ENCODE data around the gene LDLRAD4. TPM values are rescaled to one million over a fixed set of nuclear protein-coding genes. Genes with fewer than 3 reads are reported as not detected.

The LDLRAD4 gene
- total RNA-seq, 4 donors from 2014 or later = 14.0 to 36.9 (median 29.3) TPM

- TF ChIP-seq POLR2A (IDR thresholded peaks at IDR 0.05) (no peak), EP300 (IDR thresholded peaks at IDR 0.05) (no peak), CTCF (IDR thresholded peaks at IDR 0.05) (no peak)
- no peak for DNase-seq (ENCODE audit: low spot score in 2 of 2)
- Histone ChIP-seq H3K4me1 (peaks cover 0 to 75% (median 28%) of the 10 kb centered on the region in 4 donors), H3K27ac (peak overlapping the region in 3 of 4 donors; percentile 45 to 66 (median 60)), H3K9me3 (no peaks in the 10 kb centered on the region), H3K4me3 (no peak overlapping the region), H3K36me3 (no peaks in the 10 kb centered on the region), H3K27me3 (no peaks in the 10 kb centered on the region)
- 21 to 22% methylated on average over 9 of the region's 9 CpGs for WGBS, 2 donors
Observed at GRCh38 chr18:13268158-13269012, 49.8 kb downstream of the LDLRAD4 start.

- Histone ChIP-seq H3K4me1 (peaks cover 0 to 79% (median 28%) of the 10 kb centered on the region in 4 donors), H3K4me3 (no peak overlapping the region), H3K27ac (peak overlapping the region in 2 of 4 donors; percentile 60 to 63), H3K9me3 (no peaks in the 10 kb centered on the region), H3K36me3 (no peaks in the 10 kb centered on the region), H3K27me3 (no peaks in the 10 kb centered on the region)
- TF ChIP-seq POLR2A (IDR thresholded peaks at IDR 0.05) (no peak), CTCF (IDR thresholded peaks at IDR 0.05) (no peak), EP300 (IDR thresholded peaks at IDR 0.05) (no peak)
- 3 to 8% methylated on average over 1 of the region's 1 CpG for WGBS, 2 donors
- DNase-seq (ENCODE audit: low spot score in 2 of 2) = no peak
Observed at GRCh38 chr18:13269013-13269280, 50.4 kb downstream of the LDLRAD4 start.

- peaks cover 0 to 75% (median 28%) of the 10 kb centered on the region in 4 donors for H3K4me1 ChIP-seq
- TF ChIP-seq CTCF (IDR thresholded peaks at IDR 0.05) (no peak), POLR2A (IDR thresholded peaks at IDR 0.05) (no peak), EP300 (IDR thresholded peaks at IDR 0.05) (no peak)
- H3K27me3 ChIP-seq = no peaks in the 10 kb centered on the region
- H3K4me3 ChIP-seq = no peak overlapping the region
- WGBS, 2 donors = 31 to 35% methylated on average over 10 of the region's 10 CpGs
- H3K27ac ChIP-seq = peak overlapping the region in 2 of 4 donors; percentile 60 to 63
- no peaks in the 10 kb centered on the region for H3K36me3 ChIP-seq
- no peak for DNase-seq (ENCODE audit: low spot score in 2 of 2)
- H3K9me3 ChIP-seq = no peaks in the 10 kb centered on the region
Observed at GRCh38 chr18:13269521-13270011, 51.0 kb downstream of the LDLRAD4 start.

- DNase-seq (ENCODE audit: low spot score in 2 of 2) = no peak
- Histone ChIP-seq H3K4me3 (no peak overlapping the region), H3K27ac (no peak overlapping the region), H3K9me3 (no peaks in the 10 kb centered on the region), H3K36me3 (no peaks in the 10 kb centered on the region), H3K27me3 (no peaks in the 10 kb centered on the region), H3K4me1 (peaks cover 0 to 70% (median 28%) of the 10 kb centered on the region in 4 donors)
- no peak for TF ChIP-seq EP300 (IDR thresholded peaks at IDR 0.05)
- TF ChIP-seq CTCF (IDR thresholded peaks at IDR 0.05) = no peak
- TF ChIP-seq POLR2A (IDR thresholded peaks at IDR 0.05) = no peak
- whole genome bisulfite sequencing, 2 donors = 75 to 78% methylated on average over 11 of the region's 11 CpGs
Observed at GRCh38 chr18:13270279-13270855, 51.8 kb downstream of the LDLRAD4 start.

- Histone ChIP-seq H3K36me3 (no peaks in the 10 kb centered on the region), H3K4me3 (no peak overlapping the region), H3K27ac (no peak overlapping the region), H3K9me3 (no peaks in the 10 kb centered on the region), H3K4me1 (peaks cover 0 to 61% (median 27%) of the 10 kb centered on the region in 4 donors), H3K27me3 (no peaks in the 10 kb centered on the region)
- TF ChIP-seq POLR2A (IDR thresholded peaks at IDR 0.05) (no peak), CTCF (IDR thresholded peaks at IDR 0.05) (no peak), EP300 (IDR thresholded peaks at IDR 0.05) (no peak)
- DNase-seq (ENCODE audit: low spot score in 2 of 2) = no peak
- WGBS, 2 donors = 88 to 94% methylated on average over 16 of the region's 16 CpGs
Observed at GRCh38 chr18:13271302-13271911, 52.8 kb downstream of the LDLRAD4 start.

All from tibial nerve (tissue), 4 donors.